G401 (cell line): ENCODE results near the gene VPS8. TPM values are rescaled to one million over a fixed set of nuclear protein-coding genes. Genes with fewer than 3 reads are reported as not detected.
"Not testable (repeated sequence)": the region's sequence is repeated elsewhere in the genome, so short reads cannot be mapped to it uniquely, and the experiment has no call there.

ENCODE experiments used
- DNase-seq: peaks from one replicate; pipeline ENCODE4 v3.0.0-alpha.2; 2015; ENCODE audit warnings: low spot score
- in situ Hi-C: cut with HindIII; loops from 2 replicates; pipeline ENCODE4 v1.10.0; 2016; ENCODE audit warnings: low sequenced_read_pairs, mixed read lengths
- total RNA-seq: library from RNA; depleted of rRNA; stranded (reverse); fragments of >200 nt; shearing (Covaris generic); gene quantifications from 2 replicates; pipeline ENCODE4 v1.2.3, GENCODE V29; 2014

Gene VPS8
- total RNA-seq, 1 experiment from 2014 or later, result 38.4 TPM

DNA sequence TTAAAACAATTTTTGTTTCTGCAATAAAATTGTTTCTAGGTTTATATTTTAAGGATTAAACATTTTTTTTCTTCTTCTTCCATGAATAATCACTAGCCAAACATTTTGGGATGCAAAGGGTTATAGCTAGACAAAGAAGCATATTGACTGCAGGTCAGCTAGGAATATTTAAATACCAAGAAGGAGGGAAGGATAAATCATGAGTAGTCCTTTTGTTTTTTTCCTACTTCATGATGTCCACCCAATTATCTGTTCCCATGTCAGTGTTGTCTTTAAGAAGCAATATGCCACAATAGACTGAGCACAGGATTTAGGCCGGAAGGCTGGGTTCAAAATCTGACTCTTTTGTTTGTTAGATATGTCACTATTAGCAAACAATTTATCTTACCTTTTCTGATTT lies 82.1 kb downstream of the VPS8 start:
- in situ Hi-C loops, result no loop called here
- DNase-seq, result no peak

GRCh38 chr3:184895350-184895749 lies 83.4 kb downstream of the VPS8 start:
- in situ Hi-C loops, result no loop called here
- no peak for DNase-seq

- in situ Hi-C loops, result no loop called here
- no peak for DNase-seq
Measured at GRCh38 chr3:184896336-184896735, 84.4 kb downstream of the VPS8 start.

- in situ Hi-C loops, result no loop called here
- no peak for DNase-seq
Measured at GRCh38 chr3:184899953-184900595, 88.1 kb downstream of the VPS8 start.

DNA sequence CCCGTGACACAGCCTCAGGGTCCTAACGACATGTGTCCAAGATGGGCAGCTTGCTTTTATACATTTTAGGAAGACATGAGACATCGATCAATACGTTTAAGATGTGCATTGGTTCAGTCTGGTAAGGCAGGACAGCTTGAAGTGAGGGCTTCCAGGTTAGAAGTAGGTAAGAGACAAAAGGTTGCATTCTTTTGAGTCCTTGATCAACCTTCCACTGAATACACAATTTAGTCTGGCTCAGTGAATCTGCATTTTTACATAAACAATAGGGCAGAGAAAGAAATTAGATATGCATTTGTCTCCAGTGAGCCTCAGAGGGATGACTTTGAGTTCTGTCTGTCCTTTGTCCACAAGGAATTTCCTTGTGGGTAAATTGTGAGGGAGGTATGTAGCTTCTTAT lies 95.1 kb downstream of the VPS8 start:
- not testable (repeated sequence) for DNase-seq

DNA sequence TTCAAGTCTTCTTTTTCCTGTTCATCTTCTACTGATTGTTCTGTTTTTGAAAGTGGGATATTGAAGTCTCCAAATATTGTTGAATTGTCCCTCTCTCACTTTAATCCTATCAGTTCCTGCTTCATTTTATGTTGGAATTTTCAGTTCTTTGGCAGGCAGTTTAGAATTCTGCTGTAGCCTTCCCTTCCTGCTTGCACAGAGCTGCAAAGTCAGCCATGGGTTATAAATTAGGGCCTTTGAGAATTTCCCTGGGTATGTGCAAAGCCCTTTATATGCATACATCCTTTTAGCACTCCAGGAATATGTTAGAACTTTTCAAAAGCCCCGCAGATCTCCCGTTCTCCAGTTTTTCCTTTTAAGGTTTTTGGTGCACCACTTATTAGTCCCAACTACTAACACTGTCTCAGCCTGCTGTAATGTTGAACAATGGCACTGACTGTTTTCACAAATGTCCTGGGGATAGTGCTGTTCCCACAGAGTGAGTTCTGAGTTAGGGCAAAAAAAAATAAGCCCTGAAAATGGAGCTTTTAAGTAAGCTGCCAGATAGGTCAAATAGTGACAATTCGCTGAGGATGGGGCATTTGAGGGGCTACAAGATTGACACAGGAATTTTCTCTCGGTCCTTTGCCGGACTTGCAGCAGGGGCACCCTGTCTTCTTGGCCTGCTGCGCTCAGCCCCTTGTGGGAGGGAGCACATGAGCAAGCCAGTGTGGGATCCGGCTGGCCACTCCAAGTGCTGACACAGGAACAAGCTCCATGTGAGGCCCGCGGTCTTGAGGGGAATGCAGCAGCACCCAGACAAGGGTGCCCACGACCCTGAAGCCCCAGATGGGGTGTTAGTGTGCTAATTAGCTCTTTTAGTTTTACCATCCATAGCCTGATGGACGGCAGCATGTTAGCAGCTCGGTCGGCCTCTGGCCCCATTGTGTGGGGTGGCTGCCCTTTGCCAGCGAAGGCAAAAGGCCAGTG lies 96.0 kb downstream of the VPS8 start:
- no peak for DNase-seq
- in situ Hi-C loops, result no loop called here

More for the DNA sequence above, 95.1 kb downstream of the VPS8 start:
- in situ Hi-C loops, result not testable (repeated sequence)

- in situ Hi-C loops, result no loop called here
- no peak for DNase-seq
Measured at GRCh38 chr3:184908859-184909258, 96.9 kb downstream of the VPS8 start.

GRCh38 chr3:184910664-184911063 lies 98.7 kb downstream of the VPS8 start:
- no peak for DNase-seq
- in situ Hi-C loops, result no loop called here

- in situ Hi-C loops, result no loop called here
- DNase-seq, result no peak
Measured at GRCh38 chr3:184911570-184911969, 99.6 kb downstream of the VPS8 start.

DNA sequence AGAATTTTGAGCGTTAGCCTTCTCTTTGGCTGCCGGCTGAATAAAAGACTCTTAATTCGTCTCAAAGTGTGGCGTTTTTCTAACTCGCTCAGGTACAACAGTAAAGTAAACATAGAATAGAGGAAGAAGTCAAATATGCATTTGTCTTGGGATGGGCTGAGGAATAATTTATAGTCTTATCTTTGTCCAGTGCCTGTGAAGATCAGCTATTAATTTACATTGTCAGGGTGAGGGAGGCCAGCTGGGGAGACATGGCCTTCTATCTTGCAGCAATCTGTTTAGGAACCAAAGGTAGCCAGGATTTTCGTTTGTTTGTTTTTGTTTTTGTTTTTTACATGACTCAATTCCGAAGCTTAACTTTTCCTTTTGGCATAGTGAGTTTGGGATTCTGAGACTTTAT lies 100.2 kb downstream of the VPS8 start:
- in situ Hi-C loops, result no loop called here

DNA sequence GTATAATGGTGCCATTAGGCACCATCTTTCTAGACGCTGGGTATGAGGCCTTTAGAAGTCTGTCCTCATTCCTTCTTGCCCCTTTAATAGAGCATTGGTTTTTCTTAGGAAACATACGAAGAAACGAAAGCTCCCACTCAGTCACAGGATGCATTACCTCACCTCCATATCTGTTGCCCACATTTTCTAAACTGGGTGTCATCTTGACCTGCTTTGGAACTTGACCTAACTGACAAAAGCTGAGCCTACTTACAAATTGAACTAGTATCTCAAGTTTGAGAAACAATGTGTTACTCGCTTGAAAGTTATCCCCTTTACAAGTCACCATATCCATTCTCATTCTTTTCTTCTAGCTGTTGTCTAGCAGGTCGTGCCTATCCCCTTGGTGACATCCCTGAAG lies 102.7 kb downstream of the VPS8 start:
- DNase-seq, result no peak
- in situ Hi-C loops, result no loop called here

More for the DNA sequence above, 100.2 kb downstream of the VPS8 start:
- DNase-seq, result no peak

GRCh38 chr3:184918750-184919149 lies 106.8 kb downstream of the VPS8 start:
- no peak for DNase-seq
- in situ Hi-C loops, result no loop called here

DNA sequence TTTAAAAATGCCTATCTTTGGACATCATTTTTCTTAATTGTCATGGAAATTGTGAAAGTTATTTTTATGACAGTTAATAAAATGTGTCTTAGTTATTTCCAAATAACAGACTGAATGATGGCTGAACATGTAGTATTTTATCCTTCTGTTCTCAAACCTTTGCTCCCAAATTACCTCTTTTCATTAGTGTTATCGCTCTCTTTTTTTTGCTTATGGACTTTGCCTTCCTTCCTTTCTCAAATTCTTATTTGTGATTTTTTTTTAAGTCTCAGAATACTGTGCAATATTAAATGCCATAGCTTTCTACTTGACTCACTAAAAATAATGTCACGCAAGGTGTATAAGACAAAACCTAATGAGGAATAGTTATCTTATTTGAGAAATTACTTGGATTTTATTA lies 107.7 kb downstream of the VPS8 start:
- in situ Hi-C loops, result no loop called here
- no peak for DNase-seq

GRCh38 chr3:184924547-184924946 lies 112.6 kb downstream of the VPS8 start:
- no peak for DNase-seq
- in situ Hi-C loops, result no loop called here

DNA sequence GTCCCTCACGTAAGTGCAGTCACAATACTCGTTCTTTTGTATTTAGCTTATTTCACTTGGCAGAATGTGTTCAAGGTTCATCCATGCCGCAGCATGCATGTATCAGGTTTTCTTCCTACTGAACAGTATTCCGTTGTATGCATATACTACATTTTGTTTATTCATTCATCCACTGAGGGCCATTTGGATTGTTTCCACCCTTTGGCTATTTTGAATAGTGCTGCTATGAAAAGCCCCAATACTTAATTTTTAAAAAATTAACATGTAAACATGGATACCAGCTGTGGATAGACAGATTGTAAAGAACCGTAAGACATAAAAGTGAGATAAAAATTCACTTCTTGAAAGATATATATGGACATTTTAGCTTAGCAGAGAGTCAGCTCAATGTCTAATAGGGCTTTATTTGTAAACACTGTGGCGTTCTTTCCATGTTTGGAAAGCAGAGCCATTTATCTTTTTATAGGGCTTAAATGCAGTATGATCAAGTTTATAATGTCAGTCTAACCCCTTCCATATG lies 115.9 kb downstream of the VPS8 start:
- in situ Hi-C loops, result no loop called here
- DNase-seq, result no peak

- in situ Hi-C loops, result no loop called here
Measured at GRCh38 chr3:184932777-184933176, 120.8 kb downstream of the VPS8 start.

DNA sequence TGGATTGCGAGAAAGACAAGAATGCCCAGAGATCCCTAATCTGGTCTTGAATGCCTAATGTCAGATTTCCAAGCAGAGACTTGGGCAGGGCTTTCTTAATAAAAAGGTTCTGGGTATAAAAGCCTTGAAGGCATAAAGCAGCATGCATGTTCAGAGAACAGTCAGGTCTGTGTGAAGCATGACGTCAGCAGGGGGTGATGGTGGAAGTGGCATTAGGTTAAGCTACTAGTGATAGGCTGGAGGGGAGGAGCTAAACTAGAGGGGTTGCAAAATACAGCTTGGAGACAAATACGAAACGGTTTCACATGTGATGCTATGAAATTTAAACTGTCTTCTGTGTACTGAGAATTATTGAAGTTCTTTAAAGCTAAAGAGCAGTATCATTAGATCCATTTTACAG lies 125.6 kb downstream of the VPS8 start:
- DNase-seq, result no peak
- in situ Hi-C loops, result no loop called here

More at GRCh38 chr3:184932777-184933176, 120.8 kb downstream of the VPS8 start:
- DNase-seq, result no peak

GRCh38 chr3:184941408-184941807 lies 129.4 kb downstream of the VPS8 start:
- no peak for DNase-seq
- in situ Hi-C loops, result no loop called here

DNA sequence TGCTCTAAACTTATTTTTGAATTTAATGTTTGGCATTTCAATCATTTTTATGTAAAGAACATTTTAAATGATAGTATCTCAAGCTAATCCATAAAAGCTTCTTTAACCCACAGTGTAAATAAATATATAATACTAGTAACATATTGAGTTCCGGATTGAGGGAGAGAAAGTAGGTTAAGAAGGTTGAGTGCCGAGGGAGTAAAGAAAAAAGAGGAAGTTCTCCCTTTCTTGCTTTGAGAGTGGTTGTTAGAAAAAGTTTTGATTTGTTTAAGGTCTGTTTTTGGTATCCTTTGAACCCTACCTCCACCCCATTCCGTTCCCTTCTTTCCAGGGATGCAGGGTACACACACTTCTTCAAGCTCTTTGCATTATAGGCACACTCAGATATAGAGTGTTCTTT lies 130.8 kb downstream of the VPS8 start:
- DNase-seq, result no peak
- in situ Hi-C loops, result no loop called here

DNA sequence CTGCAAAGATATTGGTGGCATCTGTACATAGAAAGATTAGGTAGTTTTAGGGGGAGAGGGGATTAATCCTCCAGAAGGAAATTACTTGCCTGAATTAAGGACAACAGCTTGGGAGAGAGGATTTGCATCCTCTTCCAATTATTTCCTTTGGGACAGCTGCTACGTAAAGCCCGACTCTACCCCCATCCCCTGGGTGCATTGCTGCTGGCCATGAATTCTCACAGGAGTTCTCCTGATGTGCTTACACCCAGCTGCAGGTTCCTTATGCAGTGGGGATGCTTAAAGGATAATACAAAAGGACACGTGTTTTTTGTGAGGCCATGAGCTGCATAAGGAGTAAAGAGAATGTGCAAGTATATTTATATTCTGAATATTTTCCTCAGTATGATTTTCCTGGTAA lies 132.3 kb downstream of the VPS8 start:
- DNase-seq, result no peak
- in situ Hi-C loops, result no loop called here
